OCI-LY3 (cell line): Measurements from ENCODE around the gene CHMP3.
"Not testable (repeated sequence)": the region's sequence is repeated elsewhere in the genome, so short reads cannot be mapped to it uniquely, and the experiment has no call there.

Experiments used
- H2AFZ ChIP-seq: fragments of 200-600, 300-600 bp; shearing (Covaris generic); 2 replicates; pipeline ENCODE4 v1.6.0; 2014; ENCODE audit warnings: antibody characterized with exemption, low read depth, low read length
- H3K27ac ChIP-seq: fragments of 200-600, 300-600 bp; sonication (generic); 2 replicates; pipeline ENCODE4 v1.5.1; 2014; ENCODE audit warnings: mild to moderate bottlenecking, low read length, moderate library complexity, mixed read lengths
- H3K27me3 ChIP-seq: fragments of 200-600, 300-600 bp; sonication (generic); 2 replicates; pipeline ENCODE4 v1.6.1; 2014; ENCODE audit warnings: low read depth, low read length, mixed read lengths
- H3K36me3 ChIP-seq: fragments of 200-600, 300-600 bp; sonication (generic); replicated peaks from 2 replicates; pipeline ENCODE3; 2014; ENCODE audit warnings: low read depth, low read length, mixed read lengths
- H3K4me1 ChIP-seq: fragments of 300-600, 200-600 bp; sonication (generic); 2 replicates; pipeline ENCODE4 v1.6.1; 2014; ENCODE audit warnings: low read length, mixed read lengths
- H3K4me2 ChIP-seq: fragments of 200-600, 300-600 bp; sonication (generic); 2 replicates; pipeline ENCODE4 v1.6.1; 2014; ENCODE audit warnings: low read length, mixed read lengths
- H3K4me3 ChIP-seq: fragments of 300-600, 200-600 bp; sonication (generic); 2 replicates; pipeline ENCODE4 v1.5.1; 2014; ENCODE audit warnings: antibody characterized with exemption, mild to moderate bottlenecking, low read length, moderate library complexity
- H3K79me2 ChIP-seq: fragments of 300-600, 200-600 bp; shearing (Covaris generic); 2 replicates; pipeline ENCODE4 v1.6.1; 2014; ENCODE audit warnings: mild to moderate bottlenecking, low read length, mixed read lengths
- H3K9ac ChIP-seq: fragments of 300-600, 200-600 bp; shearing (Covaris generic); 2 replicates; pipeline ENCODE4 v1.6.0; 2014; ENCODE audit warnings: mild to moderate bottlenecking, low read length, moderate library complexity
- H3K9me3 ChIP-seq: fragments of 200-600, 300-600 bp; shearing (Covaris generic); 2 replicates; pipeline ENCODE4 v1.6.1; 2014; ENCODE audit warnings: low read length, mixed read lengths; ENCODE audit not compliant: insufficient read depth
- H4K20me1 ChIP-seq: fragments of 200-600, 300-600 bp; sonication (generic); 2 replicates; pipeline ENCODE4 v1.6.1; 2016; ENCODE audit warnings: low read length, mixed read lengths; ENCODE audit not compliant: insufficient read depth
- CTCF ChIP-seq: fragments of 200-600, 300-600 bp; sonication (generic); IDR thresholded peaks from 2 replicates; pipeline ENCODE4 v1.5.1; 2014; ENCODE audit warnings: antibody characterized with exemption, low read length, low read depth
- EZH2phosphoT487 ChIP-seq: fragments of 200-600 bp; shearing (Covaris generic); IDR thresholded peaks from 2 replicates; pipeline ENCODE4 v1.6.1; 2018; ENCODE audit warnings: antibody characterized with exemption, mixed run types, low read depth

CHMP3 gene

DNA sequence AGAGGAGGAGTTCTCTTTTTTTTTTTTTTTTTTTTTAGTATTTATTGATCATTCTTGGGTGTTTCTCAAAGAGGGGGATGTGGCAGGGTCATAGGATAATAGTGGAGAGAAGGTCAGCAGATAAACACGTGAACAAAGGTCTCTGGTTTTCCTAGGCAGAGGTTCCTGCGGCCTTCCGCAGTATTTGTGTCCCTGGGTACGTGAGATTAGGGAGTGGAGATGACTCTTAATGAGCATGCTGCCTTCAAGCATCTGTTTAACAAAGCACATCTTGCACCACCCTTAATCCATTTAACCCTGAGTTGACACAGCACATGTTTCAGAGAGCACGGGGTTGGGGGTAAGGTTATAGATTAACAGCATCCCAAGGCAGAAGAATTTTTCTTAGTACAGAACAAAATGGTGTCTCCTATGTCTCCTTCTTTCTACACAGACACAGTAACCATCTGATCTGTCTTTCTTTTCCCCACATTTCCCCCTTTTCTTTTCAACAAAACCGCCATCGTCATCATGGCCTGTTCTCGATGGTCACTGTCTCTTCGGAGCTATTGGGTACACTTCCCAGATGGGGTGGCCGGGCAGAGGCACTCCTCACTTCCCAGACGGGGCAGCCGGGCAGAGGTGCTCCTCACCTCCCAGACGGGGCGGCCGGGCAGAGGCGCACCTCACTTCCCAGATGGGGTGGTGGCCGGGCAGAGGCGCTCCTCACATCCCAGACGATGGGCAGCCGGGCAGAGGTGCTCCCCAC is 14.9 kb downstream of the CHMP3 start:
- not testable (repeated sequence) for H4K20me1 ChIP-seq, H3K4me3 ChIP-seq, H3K9ac ChIP-seq, H3K4me2 ChIP-seq, H3K27me3 ChIP-seq, H3K4me1 ChIP-seq, H2AFZ ChIP-seq, H3K27ac ChIP-seq
- Histone ChIP-seq H3K79me2 (peaks cover 10% of the 10 kb centered on the region), H3K9me3 (peaks cover 12% of the 10 kb centered on the region), H3K36me3 (peaks cover 30% of the 10 kb centered on the region)

DNA sequence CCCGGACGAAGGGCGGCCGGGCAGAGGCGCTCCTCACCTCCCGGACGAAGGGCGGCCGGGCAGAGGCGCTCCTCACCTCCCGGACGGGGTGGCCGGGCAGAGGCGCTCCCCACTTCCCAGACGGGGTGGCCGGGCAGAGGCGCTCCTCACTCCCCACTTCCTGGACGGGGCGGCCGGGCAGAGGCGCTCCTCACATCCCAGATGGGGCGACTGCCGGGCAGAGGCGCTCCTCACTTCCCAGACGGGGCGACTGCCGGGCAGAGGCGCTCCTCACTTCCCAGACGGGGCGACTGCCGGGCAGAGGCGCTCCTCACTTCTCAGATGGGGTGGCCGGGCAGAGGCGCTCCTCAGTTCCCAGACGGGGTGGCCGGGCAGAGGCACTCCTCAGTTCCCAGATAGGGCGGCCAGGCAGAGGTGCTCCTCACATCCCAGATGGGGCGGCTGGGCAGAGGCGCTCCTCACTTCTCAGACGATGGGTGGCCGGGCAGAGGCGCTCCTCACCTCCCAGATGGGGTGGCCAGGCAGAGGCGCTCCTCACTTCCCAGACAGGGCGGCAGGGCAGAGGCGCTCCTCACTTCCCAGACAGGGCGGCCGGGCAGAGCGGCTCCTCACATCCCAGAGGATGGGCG is 17.8 kb downstream of the CHMP3 start:
- not testable (repeated sequence) for H3K4me1 ChIP-seq, H3K27ac ChIP-seq, H2AFZ ChIP-seq, H3K9ac ChIP-seq, H3K27me3 ChIP-seq, H3K4me3 ChIP-seq, H4K20me1 ChIP-seq, H3K79me2 ChIP-seq, H3K4me2 ChIP-seq
- peaks cover 26% of the 10 kb centered on the region for H3K36me3 ChIP-seq
- H3K9me3 ChIP-seq = peaks cover 12% of the 10 kb centered on the region

DNA sequence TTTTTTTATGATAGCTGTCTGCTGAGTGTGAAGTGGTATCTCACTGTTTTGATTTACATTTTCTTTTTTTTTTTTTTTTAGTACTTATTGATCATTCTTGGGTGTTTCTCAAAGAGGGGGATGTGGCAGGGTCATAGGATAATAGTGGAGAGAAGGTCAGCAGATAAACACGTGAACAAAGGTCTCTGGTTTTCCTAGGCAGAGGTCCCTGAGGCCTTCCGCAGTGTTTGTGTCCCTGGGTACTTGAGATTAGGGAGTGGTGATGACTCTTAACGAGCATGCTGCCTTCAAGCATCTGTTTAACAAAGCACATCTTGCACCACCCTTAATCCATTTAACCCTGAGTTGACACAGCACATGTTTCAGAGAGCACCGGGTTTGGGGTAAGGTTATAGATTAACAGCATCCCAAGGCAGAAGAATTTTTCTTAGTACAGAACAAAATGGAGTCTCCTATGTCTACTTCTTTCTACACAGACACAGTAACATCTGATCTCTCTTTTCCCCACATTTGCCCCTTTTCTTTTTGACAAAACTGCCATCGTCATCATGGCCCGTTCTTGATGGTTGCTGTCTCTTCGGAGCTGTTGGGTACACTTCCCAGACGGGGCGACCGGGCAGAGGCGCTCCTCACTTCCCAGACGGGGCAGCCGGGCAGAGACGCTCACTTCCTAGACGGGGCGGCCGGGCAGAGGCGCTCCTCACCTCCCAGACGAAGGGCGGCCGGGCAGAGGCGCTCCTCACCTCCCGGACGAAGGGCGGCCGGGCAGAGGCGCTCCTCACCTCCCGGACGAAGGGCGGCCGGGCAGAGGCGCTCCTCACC is 18.8 kb downstream of the CHMP3 start:
- not testable (repeated sequence) for H3K4me3 ChIP-seq, H3K27ac ChIP-seq, H3K4me1 ChIP-seq, H3K79me2 ChIP-seq, H4K20me1 ChIP-seq, H3K9ac ChIP-seq, H3K27me3 ChIP-seq, H3K4me2 ChIP-seq, H2AFZ ChIP-seq
- peaks cover 12% of the 10 kb centered on the region for H3K9me3 ChIP-seq
- H3K36me3 ChIP-seq = peaks cover 32% of the 10 kb centered on the region

- H3K9me3 ChIP-seq = peaks cover 12% of the 10 kb centered on the region
- H3K27me3 ChIP-seq = no peaks in the 10 kb centered on the region
- no peaks in the 10 kb centered on the region for H3K79me2 ChIP-seq
Measured at GRCh38 chr2:86543793-86544192, 19.4 kb downstream of the CHMP3 start.

DNA sequence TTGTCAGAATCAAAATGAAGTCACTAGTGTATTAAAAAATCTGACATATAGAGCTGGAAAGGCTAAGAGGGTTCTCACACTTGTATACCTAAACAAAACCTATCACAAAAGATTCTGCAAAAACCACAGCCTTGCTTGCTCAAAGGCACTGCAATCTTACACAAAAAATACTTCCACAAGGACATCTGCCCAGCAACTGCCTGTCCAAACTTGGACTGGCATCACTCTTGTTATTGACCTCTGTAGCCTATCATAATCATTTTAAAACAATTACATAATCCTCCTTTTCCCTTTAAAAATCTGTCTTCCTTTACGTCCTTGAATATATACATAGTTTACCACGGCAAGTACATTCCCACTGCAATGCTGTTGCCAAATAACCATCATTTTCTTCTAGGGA is 19.9 kb downstream of the CHMP3 start:
- H3K4me3 ChIP-seq = no peak overlapping the region
- H3K79me2 ChIP-seq = no peaks in the 10 kb centered on the region
- peaks cover 12% of the 10 kb centered on the region for H3K9me3 ChIP-seq
- no peaks in the 10 kb centered on the region for H3K27me3 ChIP-seq
- H3K4me2 ChIP-seq = no peak overlapping the region
- no peaks in the 10 kb centered on the region for H4K20me1 ChIP-seq
- no peak overlapping the region for H2AFZ ChIP-seq
- H3K36me3 ChIP-seq = peaks cover 40% of the 10 kb centered on the region
- H3K27ac ChIP-seq = no peak overlapping the region
- H3K4me1 ChIP-seq = no peaks in the 10 kb centered on the region
- TF ChIP-seq CTCF (no peak), EZH2phosphoT487 (no peak)
- H3K9ac ChIP-seq = no peak overlapping the region

More at GRCh38 chr2:86543793-86544192, 19.4 kb downstream of the CHMP3 start:
- H3K9ac ChIP-seq = no peak overlapping the region
- H3K36me3 ChIP-seq = peaks cover 36% of the 10 kb centered on the region
- H3K27ac ChIP-seq = no peak overlapping the region
- TF ChIP-seq EZH2phosphoT487 = no peak
- no peak for TF ChIP-seq CTCF
- H4K20me1 ChIP-seq = no peaks in the 10 kb centered on the region
- H3K4me1 ChIP-seq = no peaks in the 10 kb centered on the region
- H2AFZ ChIP-seq = no peak overlapping the region
- H3K4me3 ChIP-seq = no peak overlapping the region
- H3K4me2 ChIP-seq = no peak overlapping the region
